OCI-LY3 (cell line): ENCODE results near the gene CMKLR1.

ENCODE experiments used
- H2AFZ ChIP-seq: fragments of 200-600, 300-600 bp; shearing (Covaris generic); 2 replicates; pipeline ENCODE4 v1.6.0; 2014; ENCODE audit warnings: antibody characterized with exemption, low read depth, low read length
- H3K27ac ChIP-seq: fragments of 200-600, 300-600 bp; sonication (generic); 2 replicates; pipeline ENCODE4 v1.5.1; 2014; ENCODE audit warnings: mild to moderate bottlenecking, low read length, moderate library complexity, mixed read lengths
- H3K27me3 ChIP-seq: fragments of 200-600, 300-600 bp; sonication (generic); 2 replicates; pipeline ENCODE4 v1.6.1; 2014; ENCODE audit warnings: low read depth, low read length, mixed read lengths
- H3K36me3 ChIP-seq: fragments of 200-600, 300-600 bp; sonication (generic); replicated peaks from 2 replicates; pipeline ENCODE3; 2014; ENCODE audit warnings: low read depth, low read length, mixed read lengths
- H3K4me1 ChIP-seq: fragments of 300-600, 200-600 bp; sonication (generic); 2 replicates; pipeline ENCODE4 v1.6.1; 2014; ENCODE audit warnings: low read length, mixed read lengths
- H3K4me2 ChIP-seq: fragments of 200-600, 300-600 bp; sonication (generic); 2 replicates; pipeline ENCODE4 v1.6.1; 2014; ENCODE audit warnings: low read length, mixed read lengths
- H3K4me3 ChIP-seq: fragments of 300-600, 200-600 bp; sonication (generic); 2 replicates; pipeline ENCODE4 v1.5.1; 2014; ENCODE audit warnings: antibody characterized with exemption, mild to moderate bottlenecking, low read length, moderate library complexity
- H3K79me2 ChIP-seq: fragments of 300-600, 200-600 bp; shearing (Covaris generic); 2 replicates; pipeline ENCODE4 v1.6.1; 2014; ENCODE audit warnings: mild to moderate bottlenecking, low read length, mixed read lengths
- H3K9ac ChIP-seq: fragments of 300-600, 200-600 bp; shearing (Covaris generic); 2 replicates; pipeline ENCODE4 v1.6.0; 2014; ENCODE audit warnings: mild to moderate bottlenecking, low read length, moderate library complexity
- H3K9me3 ChIP-seq: fragments of 200-600, 300-600 bp; shearing (Covaris generic); 2 replicates; pipeline ENCODE4 v1.6.1; 2014; ENCODE audit warnings: low read length, mixed read lengths; ENCODE audit not compliant: insufficient read depth
- H4K20me1 ChIP-seq: fragments of 200-600, 300-600 bp; sonication (generic); 2 replicates; pipeline ENCODE4 v1.6.1; 2016; ENCODE audit warnings: low read length, mixed read lengths; ENCODE audit not compliant: insufficient read depth
- CTCF ChIP-seq: fragments of 200-600, 300-600 bp; sonication (generic); IDR thresholded peaks from 2 replicates; pipeline ENCODE4 v1.5.1; 2014; ENCODE audit warnings: antibody characterized with exemption, low read length, low read depth
- EZH2phosphoT487 ChIP-seq: fragments of 200-600 bp; shearing (Covaris generic); IDR thresholded peaks from 2 replicates; pipeline ENCODE4 v1.6.1; 2018; ENCODE audit warnings: antibody characterized with exemption, mixed run types, low read depth

CMKLR1 gene

GRCh38 chr12:108266131-108266530, 73.0 kb downstream of the CMKLR1 start:
- TF ChIP-seq CTCF (no peak), EZH2phosphoT487 (no peak)
- H3K36me3 ChIP-seq, result no peaks in the 10 kb centered on the region
- no peak overlapping the region for H3K4me3 ChIP-seq
- peaks cover 41% of the 10 kb centered on the region for H3K27me3 ChIP-seq
- H3K9ac ChIP-seq, result no peak overlapping the region
- H3K79me2 ChIP-seq, result no peaks in the 10 kb centered on the region
- H3K4me2 ChIP-seq, result no peak overlapping the region
- no peak overlapping the region for H3K27ac ChIP-seq
- H4K20me1 ChIP-seq, result no peaks in the 10 kb centered on the region
- no peak overlapping the region for H2AFZ ChIP-seq
- H3K9me3 ChIP-seq, result peaks cover 3% of the 10 kb centered on the region; the same call in 1 of the 2 replicates
- peaks cover 7% of the 10 kb centered on the region for H3K4me1 ChIP-seq

GRCh38 chr12:108265505-108265904, 73.6 kb downstream of the CMKLR1 start:
- TF ChIP-seq EZH2phosphoT487 (no peak), CTCF (no peak)

GRCh38 chr12:108260969-108261368, 78.1 kb downstream of the CMKLR1 start:
- H4K20me1 ChIP-seq, result no peaks in the 10 kb centered on the region
- no peak overlapping the region for H3K9ac ChIP-seq
- H3K36me3 ChIP-seq, result no peaks in the 10 kb centered on the region
- no peaks in the 10 kb centered on the region for H3K4me1 ChIP-seq
- H3K4me2 ChIP-seq, result no peak overlapping the region
- H3K79me2 ChIP-seq, result no peaks in the 10 kb centered on the region
- TF ChIP-seq CTCF (no peak), EZH2phosphoT487 (no peak)
- H3K27me3 ChIP-seq, result peaks cover 52% of the 10 kb centered on the region
- H3K4me3 ChIP-seq, result no peak overlapping the region
- H3K9me3 ChIP-seq, result peaks cover 22% of the 10 kb centered on the region
- no peak overlapping the region for H2AFZ ChIP-seq
- H3K27ac ChIP-seq, result no peak overlapping the region

More at GRCh38 chr12:108265505-108265904, 73.6 kb downstream of the CMKLR1 start:
- H3K4me1 ChIP-seq, result peaks cover 7% of the 10 kb centered on the region
- no peaks in the 10 kb centered on the region for H3K79me2 ChIP-seq
- no peak overlapping the region for H3K27ac ChIP-seq
- no peaks in the 10 kb centered on the region for H4K20me1 ChIP-seq
- no peak overlapping the region for H3K4me3 ChIP-seq
- no peak overlapping the region for H3K4me2 ChIP-seq
- no peaks in the 10 kb centered on the region for H3K36me3 ChIP-seq
- no peak overlapping the region for H3K9ac ChIP-seq
- H3K9me3 ChIP-seq, result peaks cover 9% of the 10 kb centered on the region; the same call in 1 of the 2 replicates
- H3K27me3 ChIP-seq, result peaks cover 45% of the 10 kb centered on the region
- H2AFZ ChIP-seq, result no peak overlapping the region

- no peak for TF ChIP-seq EZH2phosphoT487
- TF ChIP-seq CTCF, result no peak
These were observed 79.1 kb downstream of the CMKLR1 start for GRCh38 chr12:108260039-108260438.

More at GRCh38 chr12:108260039-108260438, 79.1 kb downstream of the CMKLR1 start:
- H3K4me3 ChIP-seq, result no peak overlapping the region
- H3K9ac ChIP-seq, result no peak overlapping the region
- peaks cover 55% of the 10 kb centered on the region for H3K27me3 ChIP-seq
- no peaks in the 10 kb centered on the region for H3K79me2 ChIP-seq
- H3K9me3 ChIP-seq, result peaks cover 22% of the 10 kb centered on the region
- H3K4me1 ChIP-seq, result no peaks in the 10 kb centered on the region
- H3K27ac ChIP-seq, result no peak overlapping the region
- H3K36me3 ChIP-seq, result no peaks in the 10 kb centered on the region
- H4K20me1 ChIP-seq, result no peaks in the 10 kb centered on the region
- no peak overlapping the region for H3K4me2 ChIP-seq
- no peak overlapping the region for H2AFZ ChIP-seq
